Liver (tissue), 3 donors: Measurements from ENCODE around the gene PERCC1.

Source experiments
- ATF3 ChIP-seq: IDR thresholded peaks from 2 replicates; pipeline ENCODE4 v1.6.1; 2016; ENCODE audit warnings: antibody characterized with exemption
- CTCF ChIP-seq: fragments of 150-350 bp; IDR thresholded peaks from 2 replicates; pipeline ENCODE4 v1.5.1; 2017; ENCODE audit warnings: improper control_type of control experiment, low read depth, low read length; ENCODE audit not compliant: missing input control
- FOXA1 ChIP-seq: IDR thresholded peaks from 2 replicates; pipeline ENCODE4 v1.6.1; 2016; ENCODE audit warnings: antibody characterized with exemption
- HNF4A ChIP-seq, 2 donors: conservative IDR thresholded peaks; 2 replicates each; pipeline ENCODE4 v1.6.1; 2016; ENCODE audit warnings: antibody characterized with exemption in 2 of 2, mild to moderate bottlenecking in 2 of 2
- HNF4G ChIP-seq: IDR thresholded peaks from 2 replicates; pipeline ENCODE4 v1.6.1; 2016; ENCODE audit warnings: antibody characterized with exemption
- JUND ChIP-seq, 2 donors: IDR thresholded peaks; 2 replicates each; pipeline ENCODE4 v1.6.1; 2016; ENCODE audit warnings: antibody characterized with exemption in 2 of 2
- RAD21 ChIP-seq, 2 donors: IDR thresholded peaks; 2 replicates each; pipeline ENCODE4 v1.6.1; 2016; ENCODE audit warnings: antibody characterized with exemption in 2 of 2, mild to moderate bottlenecking in 2 of 2
- REST ChIP-seq: IDR thresholded peaks from 2 replicates; pipeline ENCODE4 v1.6.1; 2016; ENCODE audit warnings: antibody characterized with exemption, mild to moderate bottlenecking
- SP1 ChIP-seq: IDR thresholded peaks from 2 replicates; pipeline ENCODE4 v1.6.1; 2018; ENCODE audit warnings: antibody characterized with exemption, mild to moderate bottlenecking
- TAF1 ChIP-seq: conservative IDR thresholded peaks from 2 replicates; pipeline ENCODE4 v1.6.1; 2016; ENCODE audit warnings: antibody characterized with exemption, mild to moderate bottlenecking
- YY1 ChIP-seq: IDR thresholded peaks from 2 replicates; pipeline ENCODE4 v1.6.1; 2016; ENCODE audit warnings: antibody characterized with exemption, mild to moderate bottlenecking
- donor health status: healthy.
- donor health status: healthy.

DNA sequence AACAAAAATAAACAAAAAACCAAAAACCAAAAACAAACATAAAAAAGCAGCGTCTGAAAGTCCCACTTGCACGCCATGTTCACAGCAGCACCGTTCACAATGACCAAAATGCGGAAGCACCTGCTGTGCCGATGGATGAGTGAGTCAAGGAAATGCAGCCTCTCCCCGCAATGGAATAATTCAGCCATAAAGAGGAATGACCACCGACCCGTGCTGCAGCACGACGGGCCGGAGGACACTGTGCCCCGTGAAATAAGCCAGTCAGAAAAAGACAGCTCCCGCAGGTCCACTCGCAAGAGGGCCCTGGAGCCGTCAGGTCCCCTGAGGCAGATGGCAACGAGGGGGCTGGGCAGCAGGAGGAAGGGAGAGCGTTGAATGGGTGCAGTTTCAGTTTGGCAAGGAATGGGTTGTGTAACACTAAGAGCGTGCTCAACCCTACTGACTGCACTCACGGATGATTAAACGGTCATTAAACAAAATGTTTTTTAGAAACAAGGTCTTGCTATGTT is 38.9 kb downstream of the PERCC1 start:
- TF ChIP-seq CTCF: no peak
- no peak for TF ChIP-seq HNF4A (conservative IDR thresholded peaks at IDR 0.05)
- no peak for TF ChIP-seq JUND (IDR thresholded peaks at IDR 0.05)
- no peak for TF ChIP-seq REST
- no peak for TF ChIP-seq TAF1
- TF ChIP-seq HNF4G: no peak
- no peak for TF ChIP-seq FOXA1
- TF ChIP-seq SP1: no peak
- no peak for TF ChIP-seq ATF3
- TF ChIP-seq RAD21 (IDR thresholded peaks at IDR 0.05): no peak
- no peak for TF ChIP-seq YY1
